Stimulated activated naive B cell treated with anti-CD40 and anti-IgM and Interleukin-4, amounts not matched to agents 10 μg/mL and 1 μg/mL and 100 μg/mL, for 72 hours (primary cell): ENCODE results near the gene CACNA1D.

ENCODE experiments used
- ATAC-seq, 2 donors: fragments of 150-1000 bp; cut with Tn5 transposase; replicated peaks; 2 replicates each; pipeline ENCODE4 v1.10.0; 2021; ENCODE audit warnings: moderate library complexity in 1 of 2
- DNase-seq: peaks from one replicate; pipeline ENCODE4 v3.0.0; 2021
- H3K27ac Mint-ChIP-seq: one replicate; pipeline ENCODE4 v1.8.0; 2022; ENCODE audit warnings: mild to moderate bottlenecking, mixed read lengths
- H3K27me3 Mint-ChIP-seq, 2 donors: one replicate each; pipeline ENCODE4 v1.8.0; 2022; ENCODE audit warnings: mixed read lengths in 2 of 2
- H3K36me3 Mint-ChIP-seq, 2 donors: one replicate each; pipeline ENCODE4 v1.8.0; 2022; ENCODE audit warnings: mixed read lengths in 2 of 2, mild to moderate bottlenecking in 1 of 2
- H3K4me1 Mint-ChIP-seq, 2 donors: one replicate each; pipeline ENCODE4 v1.8.0; 2022; ENCODE audit warnings: mixed read lengths in 2 of 2, mild to moderate bottlenecking in 1 of 2
- H3K4me3 Mint-ChIP-seq, 2 donors: one replicate each; pipeline ENCODE4 v1.8.0; 2022; ENCODE audit warnings: mild to moderate bottlenecking in 2 of 2, mixed read lengths in 2 of 2, moderate library complexity in 1 of 2
- H3K9me3 Mint-ChIP-seq, 2 donors: one replicate each; pipeline ENCODE4 v1.8.0; 2022; ENCODE audit warnings: mixed read lengths in 2 of 2, mild to moderate bottlenecking in 1 of 2

CACNA1D gene

GRCh38 chr3:53589806-53590205 lies 95.4 kb downstream of the CACNA1D start:
- Mint-ChIP-seq H3K36me3 (no peaks in the 10 kb centered on the region), H3K27ac (no peak overlapping the region), H3K9me3 (no peaks in the 10 kb centered on the region), H3K27me3 (peaks cover 0 to 6% of the 10 kb centered on the region in 2 donors), H3K4me3 (no peak overlapping the region), H3K4me1 (peaks cover 3 to 5% of the 10 kb centered on the region in 2 donors)
- ATAC-seq = no peak
- DNase-seq = no peak

DNA sequence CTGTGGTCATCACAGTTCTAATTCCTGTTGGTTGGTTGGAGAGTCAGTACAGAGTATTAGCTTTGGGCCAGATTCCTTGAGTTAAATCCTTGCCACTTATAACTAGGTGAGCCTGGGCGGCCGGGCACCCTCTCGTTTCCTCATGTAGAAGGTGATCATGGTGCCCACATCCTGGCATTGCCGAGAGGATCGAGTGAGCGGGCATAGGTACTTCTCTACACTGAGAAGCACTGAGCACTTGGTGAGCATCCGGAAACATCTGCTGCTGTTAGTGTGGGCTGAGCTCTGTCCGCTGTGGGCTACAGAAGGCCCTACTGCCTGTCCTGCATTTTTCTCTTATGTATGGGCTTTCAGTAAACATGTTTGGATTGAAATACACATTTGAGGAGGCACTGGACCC lies 96.2 kb downstream of the CACNA1D start:
- Mint-ChIP-seq H3K4me3 (no peak overlapping the region), H3K27me3 (peaks cover 0 to 6% of the 10 kb centered on the region in 2 donors), H3K4me1 (peaks cover 3 to 5% of the 10 kb centered on the region in 2 donors), H3K27ac (no peak overlapping the region), H3K36me3 (no peaks in the 10 kb centered on the region), H3K9me3 (no peaks in the 10 kb centered on the region)
- DNase-seq (no peak), ATAC-seq (no peak)

DNA sequence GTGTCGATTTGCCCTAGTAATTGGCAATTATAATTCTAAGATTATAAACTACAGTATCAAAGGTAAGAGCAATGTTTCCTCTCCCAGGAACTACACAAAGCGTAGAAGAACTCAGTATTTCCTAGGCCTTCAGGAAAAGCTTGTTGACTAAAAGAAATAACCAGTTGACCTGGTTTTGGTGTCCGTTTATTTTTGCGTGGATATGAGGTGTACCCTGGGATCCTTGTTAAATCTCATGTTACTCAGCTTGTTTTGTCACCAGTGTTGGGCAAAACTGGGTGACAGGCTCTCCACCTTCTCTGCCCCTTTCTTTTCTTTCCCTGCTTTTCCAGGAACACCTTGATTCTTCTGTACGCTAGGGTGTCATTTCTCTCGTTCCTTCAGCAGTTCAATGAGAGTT lies 97.2 kb downstream of the CACNA1D start:
- Mint-ChIP-seq H3K27me3 (peaks cover 0 to 6% of the 10 kb centered on the region in 2 donors), H3K4me1 (peaks cover 3 to 5% of the 10 kb centered on the region in 2 donors)

DNA sequence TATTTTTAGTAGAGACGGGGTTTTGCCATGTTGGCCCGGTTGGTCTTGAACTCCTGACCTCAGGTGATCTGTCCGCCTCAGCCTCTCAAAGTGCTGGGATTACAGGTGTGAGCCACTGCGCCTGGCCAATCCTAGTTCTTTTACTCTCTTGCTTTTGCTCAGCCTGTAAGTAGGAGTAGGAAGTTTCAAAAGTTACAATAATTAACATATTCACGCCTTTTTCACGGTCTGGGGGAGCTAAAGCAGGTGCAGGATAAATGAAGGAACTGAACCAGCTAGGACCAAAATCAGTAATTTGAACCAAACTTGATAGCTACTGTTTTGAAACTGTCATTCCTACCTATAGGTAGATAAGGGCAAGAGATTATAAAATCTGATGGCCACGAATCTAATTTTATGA lies 98.5 kb downstream of the CACNA1D start:
- Mint-ChIP-seq H3K9me3 (no peaks in the 10 kb centered on the region), H3K27ac (no peak overlapping the region), H3K27me3 (peaks cover 0 to 6% of the 10 kb centered on the region in 2 donors), H3K36me3 (no peaks in the 10 kb centered on the region), H3K4me3 (no peak overlapping the region), H3K4me1 (peaks cover 3 to 5% of the 10 kb centered on the region in 2 donors)
- ATAC-seq (peak; percentile 39 to 50), DNase-seq (no peak)

More for the DNA sequence above, 97.2 kb downstream of the CACNA1D start:
- ATAC-seq (no peak), DNase-seq (no peak)
- H3K27ac Mint-ChIP-seq = no peak overlapping the region
- H3K4me3 Mint-ChIP-seq = no peak overlapping the region
- no peaks in the 10 kb centered on the region for H3K36me3 Mint-ChIP-seq
- no peaks in the 10 kb centered on the region for H3K9me3 Mint-ChIP-seq

DNA sequence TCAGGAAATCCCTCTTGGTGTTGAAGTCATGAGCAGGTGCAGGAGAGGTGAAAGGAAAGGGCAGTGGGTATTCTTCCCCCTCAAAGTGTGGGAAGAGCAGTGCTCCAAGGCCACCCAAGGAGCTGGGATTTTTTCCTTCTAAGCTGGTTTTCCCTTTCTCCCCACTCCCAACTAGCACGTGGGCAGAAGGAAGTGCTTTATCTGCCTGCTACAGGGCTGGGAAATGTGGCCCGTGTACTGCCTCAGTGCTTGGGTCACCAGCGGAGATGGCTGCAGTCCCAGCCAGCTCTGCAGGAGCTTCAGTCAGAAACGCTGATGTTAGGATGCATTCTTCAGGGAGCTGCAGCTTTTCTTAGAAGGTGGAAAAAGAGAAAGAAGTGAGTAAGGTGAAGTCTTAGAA lies 99.2 kb downstream of the CACNA1D start:
- no peak for ATAC-seq
- Mint-ChIP-seq H3K36me3 (no peaks in the 10 kb centered on the region), H3K9me3 (no peaks in the 10 kb centered on the region), H3K27ac (no peak overlapping the region), H3K27me3 (peaks cover 0 to 6% of the 10 kb centered on the region in 2 donors), H3K4me3 (no peak overlapping the region), H3K4me1 (peaks cover 3 to 5% of the 10 kb centered on the region in 2 donors)
- no peak for DNase-seq

DNA sequence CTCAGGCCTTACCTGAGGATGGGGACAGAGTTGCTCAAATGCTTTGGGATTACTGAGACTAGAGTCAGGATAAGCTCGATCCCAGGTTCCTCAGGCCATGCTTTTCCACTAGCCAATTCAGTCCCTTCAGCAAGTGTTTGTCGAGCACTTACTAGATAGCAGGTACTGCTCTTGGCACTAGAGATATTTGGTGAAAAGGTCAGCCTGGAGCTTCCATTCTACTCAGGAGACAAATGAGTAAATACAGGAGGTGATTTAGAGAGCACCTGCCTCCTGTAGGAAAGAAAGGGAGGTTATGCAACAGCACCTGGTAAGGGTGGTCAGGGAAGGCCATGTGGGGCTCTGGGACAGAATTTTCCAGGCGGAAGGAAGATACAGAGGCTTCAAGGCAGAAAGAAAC lies 99.9 kb downstream of the CACNA1D start:
- Mint-ChIP-seq H3K9me3 (no peaks in the 10 kb centered on the region), H3K4me1 (peaks cover 3 to 5% of the 10 kb centered on the region in 2 donors), H3K27ac (no peak overlapping the region), H3K4me3 (no peak overlapping the region), H3K27me3 (peaks cover 0 to 6% of the 10 kb centered on the region in 2 donors), H3K36me3 (no peaks in the 10 kb centered on the region)
- ATAC-seq (no peak), DNase-seq (no peak)

GRCh38 chr3:53595660-53596059 lies 101.2 kb downstream of the CACNA1D start:
- H3K27me3 Mint-ChIP-seq = no peaks in the 10 kb centered on the region
- H3K36me3 Mint-ChIP-seq = no peaks in the 10 kb centered on the region
- H3K9me3 Mint-ChIP-seq = no peaks in the 10 kb centered on the region
- ATAC-seq (no peak), DNase-seq (no peak)
- H3K27ac Mint-ChIP-seq = no peak overlapping the region
- H3K4me1 Mint-ChIP-seq = peaks cover 3 to 5% of the 10 kb centered on the region in 2 donors
- no peak overlapping the region for H3K4me3 Mint-ChIP-seq

DNA sequence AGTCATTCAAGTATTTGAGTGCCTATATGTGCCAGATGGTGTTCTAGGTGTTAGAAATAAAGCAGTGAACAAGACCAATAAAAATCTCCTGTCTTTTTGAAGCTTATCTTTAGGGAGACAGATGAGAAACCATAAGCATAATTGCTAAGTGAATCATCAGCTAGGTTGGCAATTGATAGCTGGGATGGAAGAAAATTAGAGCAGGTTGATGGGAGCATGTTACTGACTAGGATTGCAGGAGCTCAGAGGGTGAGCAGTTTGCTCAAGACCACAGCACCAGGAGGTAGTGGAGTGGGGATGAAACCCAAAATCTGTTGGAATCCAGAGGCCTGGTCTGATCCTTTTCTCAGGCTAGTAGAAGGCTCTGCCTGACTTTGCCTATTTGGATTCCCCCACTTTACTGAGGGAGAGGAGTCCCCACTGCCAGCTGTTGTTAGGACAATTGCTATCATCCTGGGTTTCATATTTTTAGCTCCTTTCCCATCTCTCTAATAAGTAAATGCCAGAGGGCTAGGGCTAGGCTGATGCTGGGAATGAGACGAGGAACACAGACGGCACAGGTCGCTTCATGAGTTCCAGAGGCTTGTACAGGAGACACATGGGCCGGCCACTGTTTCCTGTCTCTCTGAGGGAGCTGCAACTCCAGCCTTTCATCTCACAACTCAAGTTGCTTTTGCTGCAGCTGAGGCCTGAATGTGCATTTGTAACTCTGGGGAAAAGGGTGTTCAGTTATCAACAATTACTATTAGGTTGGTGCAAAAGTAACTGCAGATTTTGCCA lies 102.9 kb downstream of the CACNA1D start:
- Mint-ChIP-seq H3K27me3 (no peaks in the 10 kb centered on the region), H3K4me1 (peaks cover 0 to 5% of the 10 kb centered on the region in 2 donors), H3K36me3 (no peaks in the 10 kb centered on the region), H3K9me3 (no peaks in the 10 kb centered on the region), H3K27ac (no peak overlapping the region), H3K4me3 (no peak overlapping the region)
- DNase-seq (no peak), ATAC-seq (no peak)

- Mint-ChIP-seq H3K4me3 (no peak overlapping the region), H3K36me3 (no peaks in the 10 kb centered on the region), H3K4me1 (no peaks in the 10 kb centered on the region), H3K9me3 (no peaks in the 10 kb centered on the region), H3K27me3 (no peaks in the 10 kb centered on the region), H3K27ac (no peak overlapping the region)
- DNase-seq (no peak), ATAC-seq (no peak)
Measured at GRCh38 chr3:53599771-53600170, 105.4 kb downstream of the CACNA1D start.

GRCh38 chr3:53602866-53603265 lies 108.5 kb downstream of the CACNA1D start:
- H3K9me3 Mint-ChIP-seq = peaks cover 4 to 7% of the 10 kb centered on the region in 2 donors
- no peak overlapping the region for H3K4me3 Mint-ChIP-seq
- H3K27ac Mint-ChIP-seq = no peak overlapping the region
- DNase-seq (no peak), ATAC-seq (no peak)
- no peaks in the 10 kb centered on the region for H3K27me3 Mint-ChIP-seq
- H3K36me3 Mint-ChIP-seq = no peaks in the 10 kb centered on the region
- no peaks in the 10 kb centered on the region for H3K4me1 Mint-ChIP-seq

- DNase-seq = no peak
- H3K4me1 Mint-ChIP-seq = no peaks in the 10 kb centered on the region
- H3K4me3 Mint-ChIP-seq = no peak overlapping the region
- no peak for ATAC-seq
- H3K27me3 Mint-ChIP-seq = peaks cover 0 to 9% of the 10 kb centered on the region in 2 donors
- H3K36me3 Mint-ChIP-seq = peaks cover 0 to 2% of the 10 kb centered on the region in 2 donors
- H3K9me3 Mint-ChIP-seq = peaks cover 7% of the 10 kb centered on the region in 2 donors
- no peak overlapping the region for H3K27ac Mint-ChIP-seq
Measured at GRCh38 chr3:53604232-53604631, 109.8 kb downstream of the CACNA1D start.

GRCh38 chr3:53606793-53607192 lies 112.4 kb downstream of the CACNA1D start:
- Mint-ChIP-seq H3K27ac (no peak overlapping the region), H3K36me3 (peaks cover 0 to 2% of the 10 kb centered on the region in 2 donors), H3K27me3 (peaks cover 0 to 9% of the 10 kb centered on the region in 2 donors), H3K9me3 (peaks cover 7% of the 10 kb centered on the region in 2 donors), H3K4me3 (no peak overlapping the region), H3K4me1 (no peaks in the 10 kb centered on the region)
- ATAC-seq = no peak
- DNase-seq = no peak

GRCh38 chr3:53612508-53612907 lies 118.1 kb downstream of the CACNA1D start:
- DNase-seq (no peak), ATAC-seq (no peak)
- H3K27ac Mint-ChIP-seq = no peak overlapping the region
- peaks cover 0 to 5% of the 10 kb centered on the region in 2 donors for H3K9me3 Mint-ChIP-seq
- peaks cover 4 to 17% of the 10 kb centered on the region in 2 donors for H3K27me3 Mint-ChIP-seq
- H3K4me1 Mint-ChIP-seq = peaks cover 3 to 8% of the 10 kb centered on the region in 2 donors
- H3K36me3 Mint-ChIP-seq = peaks cover 0 to 2% of the 10 kb centered on the region in 2 donors
- no peak overlapping the region for H3K4me3 Mint-ChIP-seq

- H3K36me3 Mint-ChIP-seq = peaks cover 0 to 2% of the 10 kb centered on the region in 2 donors
- H3K4me3 Mint-ChIP-seq = no peak overlapping the region
- no peak overlapping the region for H3K27ac Mint-ChIP-seq
- peaks cover 4 to 17% of the 10 kb centered on the region in 2 donors for H3K27me3 Mint-ChIP-seq
- ATAC-seq = peak; percentile 46 to 67
- peaks cover 3 to 8% of the 10 kb centered on the region in 2 donors for H3K4me1 Mint-ChIP-seq
- no peak for DNase-seq
- H3K9me3 Mint-ChIP-seq = peaks cover 0 to 5% of the 10 kb centered on the region in 2 donors
Measured at GRCh38 chr3:53613125-53613524, 118.7 kb downstream of the CACNA1D start.

DNA sequence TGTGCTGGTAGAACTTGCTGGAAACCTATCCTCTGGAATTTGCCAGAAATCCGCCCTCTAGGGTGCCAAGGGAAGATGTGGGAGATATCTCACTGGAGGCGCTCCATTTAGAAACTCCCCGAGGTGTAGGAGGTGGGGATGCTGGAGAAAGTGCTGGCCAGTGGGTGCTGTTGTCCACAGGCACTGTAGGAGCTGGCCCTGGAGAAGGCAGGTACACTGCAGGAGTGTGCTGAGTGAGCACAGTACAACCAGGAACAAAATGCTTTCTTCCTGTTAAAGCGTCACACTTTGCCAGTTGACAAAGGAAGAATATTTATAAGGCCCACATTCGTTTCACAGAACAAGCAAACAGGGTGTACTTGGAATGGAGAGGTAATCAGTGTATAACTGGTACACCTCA lies 119.9 kb downstream of the CACNA1D start:
- no peak overlapping the region for H3K27ac Mint-ChIP-seq

More for the DNA sequence above, 119.9 kb downstream of the CACNA1D start:
- ATAC-seq = no peak
- peaks cover 5 to 10% of the 10 kb centered on the region in 2 donors for H3K27me3 Mint-ChIP-seq
- H3K36me3 Mint-ChIP-seq = no peaks in the 10 kb centered on the region
- no peak overlapping the region for H3K4me3 Mint-ChIP-seq
- no peak for DNase-seq
- peaks cover 3 to 8% of the 10 kb centered on the region in 2 donors for H3K4me1 Mint-ChIP-seq
- H3K9me3 Mint-ChIP-seq = peaks cover 0 to 2% of the 10 kb centered on the region in 2 donors
